ENCODE measurements around the gene DGKE. TPM values are rescaled to one million over a fixed set of nuclear protein-coding genes. Genes with fewer than 3 reads are reported as not detected.

DGKE gene
- total RNA-seq, 1 experiment from 2014 or later: 4.4 TPM

GRCh38 chr17:56847106-56847505 lies 13.2 kb downstream of the DGKE start:
- DNase-seq (ENCODE audit: low spot score): no peak

DNA sequence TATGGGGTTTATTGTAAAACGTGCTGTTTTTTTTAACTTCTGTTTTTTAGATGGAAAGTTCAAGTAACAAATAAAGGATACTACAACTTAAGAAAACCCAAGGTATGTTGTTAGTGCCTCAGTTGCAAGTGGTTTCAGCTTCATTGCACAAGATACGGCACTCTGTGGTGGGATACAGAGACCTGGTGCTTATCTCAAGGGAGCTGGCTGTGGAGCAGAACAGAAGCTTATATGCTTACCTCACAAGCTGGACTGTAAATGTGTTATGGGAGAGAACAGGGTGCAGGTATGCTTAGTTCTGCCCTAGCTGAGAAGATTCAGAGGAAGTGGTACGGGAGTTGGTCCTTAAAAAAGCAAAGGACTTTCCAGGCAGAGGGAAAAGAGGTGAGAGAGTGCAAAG lies 15.2 kb downstream of the DGKE start:
- no peak for DNase-seq (ENCODE audit: low spot score)

DNA sequence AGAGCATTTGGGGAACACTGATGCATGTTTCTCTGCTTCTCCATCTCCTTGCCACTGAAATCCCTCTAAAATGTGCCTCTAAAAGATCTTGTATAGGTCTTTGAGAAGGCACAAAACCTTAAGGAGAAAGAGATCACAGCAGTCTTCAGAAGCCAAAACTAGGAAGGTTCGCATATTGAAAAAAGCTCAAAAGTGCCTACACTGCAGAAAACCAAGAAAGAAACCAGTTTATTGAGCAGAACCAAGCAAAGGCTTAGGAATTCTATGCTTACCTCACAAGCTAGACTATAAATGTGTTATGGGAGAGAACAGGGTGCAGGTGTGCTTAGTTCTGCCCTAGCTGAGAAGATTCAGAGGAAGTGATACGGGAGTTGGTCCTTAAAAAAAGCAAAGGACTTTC lies 16.6 kb downstream of the DGKE start:
- no peak for DNase-seq (ENCODE audit: low spot score)

DNA sequence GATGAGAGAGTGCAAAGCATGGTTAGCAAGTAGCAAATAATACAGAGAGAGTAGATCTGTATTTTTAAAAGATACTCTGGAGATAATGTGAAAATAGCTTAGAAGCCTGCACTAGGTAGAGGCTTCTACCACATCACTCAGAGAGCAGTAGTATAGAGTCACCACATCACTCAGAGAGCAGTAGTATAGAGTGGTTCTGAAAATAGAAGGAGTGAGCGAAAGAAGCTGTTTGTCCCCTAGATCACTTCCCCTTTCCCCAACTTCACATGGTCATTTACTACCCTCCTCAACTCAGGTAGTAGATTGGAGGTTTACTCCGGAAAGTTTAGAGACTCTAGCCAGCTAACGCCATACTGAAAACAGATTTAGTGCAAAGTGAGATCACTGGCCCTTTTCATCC lies 17.1 kb downstream of the DGKE start:
- no peak for DNase-seq (ENCODE audit: low spot score)

DNA sequence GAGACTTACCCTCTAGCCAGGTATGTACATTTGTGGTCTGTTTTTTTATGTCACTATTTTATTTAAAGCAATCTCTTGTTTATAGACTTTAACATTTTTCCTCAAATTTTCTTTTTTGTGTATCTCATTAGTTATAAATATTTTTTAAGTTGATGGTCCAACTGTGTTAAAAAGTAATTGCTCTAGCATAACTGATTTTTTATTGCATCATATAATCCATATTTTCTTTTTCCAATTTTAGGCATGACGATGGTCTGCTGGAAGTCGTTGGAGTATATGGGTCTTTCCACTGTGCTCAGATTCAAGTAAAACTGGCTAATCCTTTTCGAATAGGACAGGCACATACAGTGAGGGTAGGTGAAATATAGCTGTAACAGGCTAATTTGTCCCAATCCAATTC lies 27.9 kb downstream of the DGKE start:
- no peak for DNase-seq (ENCODE audit: low spot score)

GRCh38 chr17:56863974-56864373 lies 30.0 kb downstream of the DGKE start:
- DNase-seq (ENCODE audit: low spot score): no peak

DNA sequence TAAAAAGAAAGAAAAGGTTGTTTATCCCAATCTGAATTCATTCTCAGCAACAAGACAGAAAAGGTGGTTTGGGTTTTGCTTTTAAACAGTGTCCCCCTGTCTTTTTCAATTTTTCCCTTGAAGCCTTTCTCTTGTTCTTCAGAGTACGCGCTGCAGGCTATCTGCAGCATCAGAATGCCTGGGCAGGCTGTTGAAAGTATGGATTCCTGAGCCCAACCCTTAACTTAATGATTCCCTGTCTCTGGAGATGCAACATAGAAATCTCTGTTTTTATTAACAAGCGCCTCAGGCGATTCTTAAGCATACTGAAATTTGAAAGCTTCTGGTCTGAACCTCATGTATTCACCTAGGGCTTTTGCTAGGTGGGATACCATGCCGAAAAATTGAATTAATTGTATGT lies 32.1 kb downstream of the DGKE start:
- no peak for DNase-seq (ENCODE audit: low spot score)

DNA sequence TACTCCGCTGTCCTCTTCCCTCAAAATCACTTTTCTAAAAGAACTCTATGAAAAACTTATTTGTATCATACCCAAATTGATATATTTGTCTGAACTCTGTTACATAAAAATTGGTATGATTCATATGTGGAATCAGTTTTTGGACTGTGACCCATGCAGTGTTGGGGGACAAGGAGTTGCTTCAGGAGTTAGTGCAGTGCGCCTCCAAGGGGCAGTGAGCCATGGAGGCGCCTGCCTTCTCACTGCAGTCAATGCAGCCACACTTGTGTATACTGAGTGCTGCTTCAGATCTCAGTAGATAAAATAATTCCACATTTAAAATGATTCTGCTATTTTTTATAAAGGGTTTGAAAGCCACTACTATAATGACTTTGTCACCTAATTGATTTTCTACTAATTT lies 32.5 kb downstream of the DGKE start:
- no peak for DNase-seq (ENCODE audit: low spot score)

DNA sequence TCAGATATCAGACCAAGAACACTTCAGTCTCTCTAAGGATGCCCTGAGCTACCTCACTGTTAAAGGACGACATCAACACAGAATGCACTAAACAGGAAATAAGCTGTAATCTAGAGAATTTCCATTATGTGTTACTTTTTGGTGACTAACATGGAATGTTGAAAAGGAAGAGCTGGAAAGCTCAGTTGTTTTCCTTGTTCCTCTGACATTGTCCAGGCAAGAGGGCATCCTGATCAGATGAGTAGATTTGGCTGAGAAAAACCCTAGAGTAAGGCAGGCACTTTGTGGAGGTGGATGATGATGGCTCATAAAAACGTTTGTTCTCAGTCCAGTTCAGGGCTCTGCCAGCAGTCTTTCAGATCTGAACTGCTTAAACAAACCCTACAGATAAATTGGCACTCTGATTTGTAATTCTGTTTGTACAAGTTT lies 34.0 kb downstream of the DGKE start:
- no peak for DNase-seq (ENCODE audit: low spot score)

- no peak for DNase-seq (ENCODE audit: low spot score)
Observed at GRCh38 chr17:56868716-56869115, 34.8 kb downstream of the DGKE start.

- DNase-seq (ENCODE audit: low spot score): no peak
Observed at GRCh38 chr17:56870081-56870651, 36.2 kb downstream of the DGKE start.

DNA sequence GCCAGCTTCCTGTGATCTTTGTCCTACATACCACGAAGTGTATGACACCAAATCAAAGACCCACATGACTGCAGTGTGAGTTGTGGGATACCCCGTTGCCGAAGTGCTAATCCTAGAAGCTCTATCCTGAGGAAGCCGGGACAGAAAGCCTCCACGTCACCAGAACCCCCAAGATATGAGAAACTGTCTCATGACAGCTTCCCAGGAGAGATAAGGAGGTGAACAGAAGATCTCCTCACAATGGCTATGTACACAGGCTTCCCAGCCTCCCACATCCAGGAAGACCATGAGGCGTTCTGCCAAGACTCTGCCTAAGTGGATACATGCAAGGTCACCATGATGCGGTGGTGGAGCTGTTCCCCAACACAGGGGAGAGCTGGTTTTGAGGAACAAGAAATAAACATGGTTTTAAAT lies 42.8 kb downstream of the DGKE start:
- no peak for DNase-seq (ENCODE audit: low spot score)

GRCh38 chr17:56879280-56879679 lies 45.3 kb downstream of the DGKE start:
- no peak for DNase-seq (ENCODE audit: low spot score)

- DNase-seq (ENCODE audit: low spot score): no peak
Observed at GRCh38 chr17:56880133-56880532, 46.2 kb downstream of the DGKE start.

DNA sequence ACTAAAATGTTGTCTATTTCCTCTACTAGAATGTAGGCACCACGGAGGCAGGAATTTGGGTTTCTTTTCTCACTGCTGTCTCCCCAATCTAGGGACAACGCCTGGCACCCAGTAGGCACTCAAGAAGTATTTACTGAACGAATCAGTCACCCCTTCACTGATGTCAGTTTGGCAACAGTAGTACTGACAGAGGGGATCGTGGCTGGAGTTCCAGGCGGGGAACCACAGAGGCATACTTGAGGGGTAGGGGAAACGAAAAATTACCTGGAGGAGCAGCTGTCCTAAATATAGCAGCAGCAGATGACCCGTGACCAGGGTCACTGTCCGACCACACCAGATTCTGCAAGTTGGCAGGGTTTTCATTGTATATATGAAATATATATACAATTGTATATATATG lies 46.6 kb downstream of the DGKE start:
- DNase-seq (ENCODE audit: low spot score): no peak

- no peak for DNase-seq (ENCODE audit: low spot score)
Observed at GRCh38 chr17:56881685-56882295, 47.8 kb downstream of the DGKE start.

DNA sequence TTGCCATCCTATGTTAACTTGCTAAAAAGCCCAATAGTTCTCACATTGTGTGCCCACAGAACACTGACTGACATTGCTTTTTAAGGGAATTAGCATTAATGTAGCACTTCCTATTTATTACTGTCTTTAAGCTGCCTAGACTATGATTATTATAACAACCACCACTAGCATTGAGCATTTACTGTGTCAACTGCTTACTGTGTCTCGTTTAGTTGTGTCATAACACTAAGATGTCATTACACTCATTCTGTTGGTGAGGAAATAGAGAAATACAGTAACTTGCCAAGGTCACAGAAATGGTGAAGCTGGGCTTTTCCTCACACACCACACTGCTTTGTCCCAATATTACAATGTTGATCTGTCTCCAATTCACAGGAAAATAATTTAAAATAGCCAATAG lies 49.7 kb downstream of the DGKE start:
- DNase-seq (ENCODE audit: low spot score): no peak

DNA sequence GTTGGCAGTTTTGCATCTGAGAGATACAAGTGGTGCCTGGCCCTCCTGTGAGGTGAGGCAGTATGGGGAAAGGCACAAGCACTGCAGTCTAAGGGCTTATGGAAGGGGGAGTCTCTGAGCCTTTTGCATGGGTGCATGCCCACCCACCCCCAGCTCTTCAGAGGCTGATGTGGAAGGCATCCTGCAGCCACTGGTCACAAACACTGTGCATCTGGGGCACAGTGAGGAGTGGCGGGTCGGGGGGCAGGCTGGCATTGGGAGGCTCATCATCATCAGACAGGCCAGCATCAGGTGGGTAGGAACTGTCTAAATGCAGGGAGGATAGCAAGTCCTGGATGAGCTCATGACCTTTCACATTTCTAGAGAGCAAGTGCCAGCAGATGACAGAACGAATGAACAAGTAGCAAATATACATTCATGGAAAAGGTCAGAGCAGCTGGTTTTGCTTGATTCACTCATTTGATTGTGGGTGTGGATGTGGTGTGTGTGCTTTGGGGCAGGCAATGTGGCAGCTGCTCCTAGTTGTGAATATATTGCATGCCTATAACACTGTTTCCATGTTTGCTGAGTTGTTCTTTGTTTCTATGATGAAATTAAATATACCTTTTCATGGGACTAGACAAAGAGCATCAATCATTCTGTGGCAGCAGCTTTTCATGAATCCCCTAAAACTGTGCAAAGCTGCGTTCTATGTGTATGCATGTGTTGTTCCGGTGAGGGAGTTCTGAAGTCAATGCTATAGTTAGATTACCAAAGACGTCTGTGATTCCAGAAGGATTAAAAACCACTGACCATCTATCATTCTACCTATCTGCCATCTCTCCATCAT lies 50.7 kb downstream of the DGKE start:
- DNase-seq (ENCODE audit: low spot score): no peak

- DNase-seq (ENCODE audit: low spot score): no peak
Observed at GRCh38 chr17:56885312-56885657, 51.3 kb downstream of the DGKE start.

- DNase-seq (ENCODE audit: low spot score): peak; percentile 51
Observed at GRCh38 chr17:56886288-56886731, 52.4 kb downstream of the DGKE start.

DNA sequence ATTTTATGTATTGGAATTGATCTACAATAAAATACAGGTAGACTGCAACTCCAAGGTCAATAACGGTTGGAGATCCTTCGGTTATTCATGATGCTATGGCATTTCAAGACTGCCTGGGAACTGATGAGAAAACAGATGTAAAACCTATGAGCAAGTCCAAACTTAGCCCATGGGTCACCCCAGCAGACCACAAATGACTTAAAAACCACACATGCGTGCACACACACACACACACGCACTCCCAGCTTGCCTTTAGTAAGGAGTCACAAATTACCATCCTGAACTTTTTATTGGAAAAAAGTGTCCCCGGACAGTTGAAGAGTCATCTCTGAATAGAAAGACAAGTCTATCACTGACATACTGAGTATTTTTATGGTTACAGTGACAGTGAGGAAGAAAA lies 53.2 kb downstream of the DGKE start:
- peak; percentile 7 for DNase-seq (ENCODE audit: low spot score)

DNA sequence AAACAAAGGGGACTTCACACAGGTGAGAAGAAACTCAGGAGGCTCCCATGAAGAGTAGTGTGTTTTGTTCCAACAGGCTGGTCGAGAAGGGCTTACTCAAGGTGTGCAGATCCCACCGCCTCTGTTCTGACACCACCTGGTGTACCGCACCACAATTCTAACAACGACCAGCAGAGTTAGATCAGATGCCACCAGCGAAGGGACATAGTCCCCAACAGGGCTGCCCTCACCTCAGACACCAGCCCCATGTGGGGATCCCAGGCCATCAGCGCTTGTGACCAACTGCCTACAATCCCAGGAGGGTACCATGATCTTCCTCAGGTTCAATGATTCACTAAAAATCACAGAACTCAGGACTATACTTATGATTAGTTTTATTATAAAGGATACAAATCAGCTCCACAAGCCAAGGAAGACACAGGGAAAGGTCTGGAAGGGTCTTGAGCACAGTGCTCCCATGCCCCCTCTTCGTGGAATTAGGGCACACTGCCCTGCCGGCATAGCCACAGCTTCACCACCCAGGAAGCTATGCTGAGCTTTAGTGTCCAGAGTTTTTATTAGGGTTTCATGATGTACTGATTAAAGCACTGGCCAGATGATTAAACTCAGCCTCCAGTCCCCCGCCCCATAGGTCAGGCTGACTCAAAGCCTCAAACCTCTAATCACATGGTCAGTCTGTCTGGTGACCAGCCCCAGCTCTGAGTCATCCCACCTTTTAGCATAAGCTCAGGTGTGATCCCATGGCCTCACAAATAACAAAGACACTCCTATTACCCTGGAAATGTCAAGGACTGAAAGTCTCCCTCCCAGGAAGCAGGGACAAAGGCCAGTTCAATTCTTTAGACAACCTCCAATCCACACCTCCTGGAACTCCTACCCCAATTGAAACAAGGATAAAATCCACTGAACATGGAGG lies 53.9 kb downstream of the DGKE start:
- DNase-seq (ENCODE audit: low spot score): peak; percentile 9
